Measurements from ENCODE around the gene UBE3A. TPM values are rescaled to one million over a fixed set of nuclear protein-coding genes. Genes with fewer than 3 reads are reported as not detected.

Gene UBE3A
- total RNA-seq, 1 donor from 2014 or later: 99.9 TPM

GRCh38 chr15:25391971-25392721 is 46.7 kb downstream of the UBE3A start:
- DNase-seq (ENCODE audit: low read depth, low spot score): no peak
- Mint-ChIP-seq H3K4me1 (peaks cover 12% of the 10 kb centered on the region), H3K27ac (ENCODE audit: unreplicated experiment) (no peak overlapping the region), H3K27me3 (ENCODE audit: low read depth) (no peaks in the 10 kb centered on the region), H3K36me3 (ENCODE audit: low read depth) (peaks cover 35% of the 10 kb centered on the region), H3K9me3 (peaks cover 8% of the 10 kb centered on the region), H3K4me3 (no peak overlapping the region)
- no peak for TF ChIP-seq CTCF (conservative IDR thresholded peaks at IDR 0.05)

- Mint-ChIP-seq H3K27ac (ENCODE audit: unreplicated experiment) (no peak overlapping the region), H3K4me1 (no peaks in the 10 kb centered on the region), H3K27me3 (ENCODE audit: low read depth) (no peaks in the 10 kb centered on the region), H3K4me3 (no peak overlapping the region), H3K9me3 (peaks cover 24% of the 10 kb centered on the region), H3K36me3 (ENCODE audit: low read depth) (peaks cover 73% of the 10 kb centered on the region)
- DNase-seq (ENCODE audit: low read depth, low spot score): no peak
- no peak for TF ChIP-seq CTCF (conservative IDR thresholded peaks at IDR 0.05)
Measured at GRCh38 chr15:25385986-25386385, 52.8 kb downstream of the UBE3A start.

- Mint-ChIP-seq H3K27me3 (ENCODE audit: low read depth) (no peaks in the 10 kb centered on the region), H3K9me3 (peaks cover 17% of the 10 kb centered on the region), H3K4me3 (no peak overlapping the region), H3K36me3 (ENCODE audit: low read depth) (peaks cover 50% of the 10 kb centered on the region), H3K4me1 (no peaks in the 10 kb centered on the region), H3K27ac (ENCODE audit: unreplicated experiment) (no peak overlapping the region)
- TF ChIP-seq CTCF (conservative IDR thresholded peaks at IDR 0.05): no peak
- no peak for DNase-seq (ENCODE audit: low read depth, low spot score)
Measured at GRCh38 chr15:25381579-25381978, 57.2 kb downstream of the UBE3A start.

- Mint-ChIP-seq H3K27me3 (ENCODE audit: low read depth) (no peaks in the 10 kb centered on the region), H3K9me3 (peaks cover 5% of the 10 kb centered on the region), H3K27ac (ENCODE audit: unreplicated experiment) (no peak overlapping the region), H3K4me1 (peaks cover 9% of the 10 kb centered on the region), H3K36me3 (ENCODE audit: low read depth) (peaks cover 30% of the 10 kb centered on the region), H3K4me3 (no peak overlapping the region)
- no peak for DNase-seq (ENCODE audit: low read depth, low spot score)
- no peak for TF ChIP-seq CTCF (conservative IDR thresholded peaks at IDR 0.05)
Measured at GRCh38 chr15:25378501-25378901, 60.3 kb downstream of the UBE3A start.

GRCh38 chr15:25375557-25375956 is 63.3 kb downstream of the UBE3A start:
- Mint-ChIP-seq H3K36me3 (ENCODE audit: low read depth) (peaks cover 26% of the 10 kb centered on the region), H3K27ac (ENCODE audit: unreplicated experiment) (no peak overlapping the region), H3K4me1 (peaks cover 9% of the 10 kb centered on the region), H3K4me3 (no peak overlapping the region), H3K27me3 (ENCODE audit: low read depth) (no peaks in the 10 kb centered on the region), H3K9me3 (no peaks in the 10 kb centered on the region)
- no peak for TF ChIP-seq CTCF (conservative IDR thresholded peaks at IDR 0.05)
- DNase-seq (ENCODE audit: low read depth, low spot score): no peak

Measured in neural crest cell (in vitro differentiated cells).